ENCODE results near the gene WFIKKN2.

Gene WFIKKN2

GRCh38 chr17:50834429-50835300 lies 721 bp upstream of the WFIKKN2 start:
- DNase-seq (ENCODE audit: low read depth in 2 of 2), result no peak

- DNase-seq (ENCODE audit: low read depth in 2 of 2), result no peak
Observed at GRCh38 chr17:50836826-50837225, 1.4 kb downstream of the WFIKKN2 start.

- no peak for DNase-seq (ENCODE audit: low read depth in 2 of 2)
Observed at GRCh38 chr17:50837286-50837979, 2.0 kb downstream of the WFIKKN2 start.

- no peak for DNase-seq (ENCODE audit: low read depth in 2 of 2)
Observed at GRCh38 chr17:50837980-50838954, 2.9 kb downstream of the WFIKKN2 start.

GRCh38 chr17:50839591-50840310 lies 4.4 kb downstream of the WFIKKN2 start:
- no peak for DNase-seq (ENCODE audit: low read depth in 2 of 2)

- no peak for DNase-seq (ENCODE audit: low read depth in 2 of 2)
Observed at GRCh38 chr17:50840311-50840851, 5.0 kb downstream of the WFIKKN2 start.

GRCh38 chr17:50841277-50841948 lies 6.0 kb downstream of the WFIKKN2 start:
- no peak for DNase-seq (ENCODE audit: low read depth in 2 of 2)

- no peak for DNase-seq (ENCODE audit: low read depth in 2 of 2)
Observed at GRCh38 chr17:50841949-50842354, 6.6 kb downstream of the WFIKKN2 start.

- no peak for DNase-seq (ENCODE audit: low read depth in 2 of 2)
Observed at GRCh38 chr17:50842506-50843149, 7.2 kb downstream of the WFIKKN2 start.

GRCh38 chr17:50843150-50843905 lies 7.9 kb downstream of the WFIKKN2 start:
- DNase-seq (ENCODE audit: low read depth in 2 of 2), result no peak

- DNase-seq (ENCODE audit: low read depth in 2 of 2), result no peak
Observed at GRCh38 chr17:50844117-50844700, 8.8 kb downstream of the WFIKKN2 start.

GRCh38 chr17:50845240-50846147 lies 10.1 kb downstream of the WFIKKN2 start:
- no peak for DNase-seq (ENCODE audit: low read depth in 2 of 2)

GRCh38 chr17:50847566-50847965 lies 12.2 kb downstream of the WFIKKN2 start:
- no peak for DNase-seq (ENCODE audit: low read depth in 2 of 2)

GRCh38 chr17:50848039-50848438 lies 12.7 kb downstream of the WFIKKN2 start:
- no peak for DNase-seq (ENCODE audit: low read depth in 2 of 2)

- DNase-seq (ENCODE audit: low read depth in 2 of 2), result no peak
Observed at GRCh38 chr17:50848711-50849110, 13.3 kb downstream of the WFIKKN2 start.

GRCh38 chr17:50850640-50851039 lies 15.3 kb downstream of the WFIKKN2 start:
- no peak for DNase-seq (ENCODE audit: low read depth in 2 of 2)

GRCh38 chr17:50853015-50853615 lies 17.7 kb downstream of the WFIKKN2 start:
- DNase-seq (ENCODE audit: low read depth in 2 of 2), result no peak
